Measurements from ENCODE around the gene STK10.

STK10 gene

DNA sequence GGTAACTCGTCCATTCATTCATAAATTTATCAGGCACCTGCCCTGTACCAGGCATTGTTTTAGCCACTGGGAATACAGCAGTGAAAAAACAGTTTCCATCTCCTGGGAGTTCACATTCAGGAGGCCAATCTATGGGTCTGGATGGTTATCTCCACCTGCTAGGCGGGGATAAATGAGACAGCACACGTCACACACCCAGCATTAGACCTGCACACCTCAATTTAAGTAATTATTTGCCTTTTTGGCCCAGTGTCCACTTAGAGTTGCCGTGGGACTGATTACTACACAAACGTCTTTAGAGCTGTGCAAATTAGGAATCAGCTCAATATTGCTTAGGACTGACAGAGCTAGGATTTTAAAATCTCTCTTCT is 46.1 kb downstream of the STK10 start:
- DNase-seq: no peak

DNA sequence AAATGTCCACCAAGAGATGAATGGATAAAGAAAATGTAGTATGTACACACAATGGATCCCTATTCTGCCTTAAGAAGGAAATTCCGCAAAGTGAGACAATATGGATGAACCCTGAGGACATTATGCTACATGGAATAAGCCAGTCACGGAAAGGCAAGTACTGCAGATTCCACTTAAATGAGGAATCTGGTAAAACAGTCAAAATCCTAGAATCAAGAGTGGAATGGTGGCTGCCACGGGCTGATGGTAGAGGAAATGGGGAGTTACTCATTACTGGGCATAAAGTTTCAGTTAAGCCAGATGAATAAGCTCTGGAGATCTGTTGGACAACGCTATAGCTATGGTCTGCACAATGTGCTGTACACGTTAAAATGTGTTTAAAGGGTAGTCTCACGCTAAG is 47.2 kb downstream of the STK10 start:
- no peak for DNase-seq

DNA sequence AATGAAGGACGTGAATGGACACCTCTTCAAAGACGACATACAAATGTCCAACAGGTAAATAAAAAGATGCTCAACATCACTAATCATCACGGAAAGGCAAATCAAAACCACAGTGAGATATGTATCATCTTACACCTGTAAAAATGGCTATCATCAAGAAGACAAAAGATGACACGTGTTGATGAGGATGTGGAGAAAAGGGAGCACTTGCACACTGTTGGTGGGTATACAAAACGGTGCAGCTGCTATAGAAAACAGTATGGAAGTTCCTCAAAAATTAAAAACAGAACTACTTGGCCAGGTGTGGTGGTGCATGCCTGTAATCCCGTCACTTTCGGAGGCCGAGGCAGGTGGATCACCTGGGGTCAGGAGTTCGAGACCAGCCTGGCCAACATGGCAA is 47.9 kb downstream of the STK10 start:
- DNase-seq: no peak

DNA sequence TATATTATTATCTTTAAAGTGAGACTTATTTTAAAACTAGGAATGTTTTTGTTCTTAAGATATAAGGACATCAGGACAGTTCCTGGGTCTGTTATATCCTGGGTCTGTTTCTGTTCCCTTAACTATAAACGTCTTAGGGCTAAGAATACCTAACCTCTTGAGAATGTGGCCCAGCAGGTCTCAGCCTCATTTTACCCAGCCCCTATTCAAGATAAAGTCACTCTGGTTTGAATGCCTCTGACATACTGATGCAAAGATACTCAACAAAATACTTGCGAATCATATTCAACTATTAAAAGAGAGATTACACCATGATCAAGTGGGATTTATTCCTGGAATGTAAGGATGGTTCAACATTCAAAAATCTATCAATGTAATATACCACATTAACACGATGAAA is 51.0 kb downstream of the STK10 start:
- no peak for DNase-seq

DNA sequence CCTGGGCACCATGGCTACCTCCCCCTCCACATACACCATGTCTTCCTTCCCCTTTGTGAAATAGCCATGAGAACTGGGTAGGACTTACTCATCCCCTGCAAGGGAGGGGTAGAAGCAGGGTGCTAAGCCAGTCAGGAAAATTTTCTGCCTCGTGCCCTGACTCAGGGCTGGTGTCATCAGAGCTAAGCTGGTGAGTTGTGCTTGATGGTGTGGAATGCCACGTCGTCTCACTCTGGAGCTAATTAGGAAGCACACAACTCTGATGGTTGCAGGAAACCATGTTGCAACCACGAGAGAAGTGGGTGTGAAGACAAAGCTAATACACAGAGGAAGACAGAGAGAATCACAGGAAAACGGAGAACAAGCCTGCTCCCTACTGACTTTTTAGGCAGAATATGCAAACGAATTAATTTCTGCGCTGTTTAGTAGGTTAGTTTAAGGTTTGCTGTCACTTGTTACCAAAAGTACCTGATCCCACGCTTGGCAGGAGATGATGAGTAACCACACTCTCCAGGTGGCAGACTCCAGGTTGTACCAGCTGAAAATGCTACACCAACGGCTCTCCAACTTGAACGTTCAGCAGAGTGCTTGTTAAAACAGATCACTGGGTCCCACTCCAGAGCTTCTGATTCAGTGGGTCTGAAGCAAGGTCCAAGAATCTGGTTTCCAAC is 54.5 kb downstream of the STK10 start:
- peak; percentile 75 for DNase-seq

DNA sequence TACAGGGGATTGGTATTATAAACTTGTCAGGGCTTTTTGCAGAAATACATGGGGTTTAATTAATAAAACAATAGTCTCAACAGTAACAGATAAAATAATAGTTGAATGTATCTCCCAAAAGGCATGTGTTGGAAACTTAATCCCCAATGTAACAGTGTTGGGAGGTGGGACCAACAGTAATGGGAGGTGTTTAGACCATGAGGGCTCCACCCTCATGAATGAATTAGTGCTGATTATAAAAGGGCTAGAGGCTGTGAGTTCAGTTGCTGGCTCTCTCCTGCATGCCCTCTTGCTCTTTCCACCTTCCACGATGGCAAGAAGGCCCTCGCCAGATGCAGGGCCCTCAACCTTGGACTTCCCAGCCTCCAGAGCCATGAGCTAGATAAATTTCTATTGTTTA is 56.3 kb downstream of the STK10 start:
- no peak for DNase-seq

DNA sequence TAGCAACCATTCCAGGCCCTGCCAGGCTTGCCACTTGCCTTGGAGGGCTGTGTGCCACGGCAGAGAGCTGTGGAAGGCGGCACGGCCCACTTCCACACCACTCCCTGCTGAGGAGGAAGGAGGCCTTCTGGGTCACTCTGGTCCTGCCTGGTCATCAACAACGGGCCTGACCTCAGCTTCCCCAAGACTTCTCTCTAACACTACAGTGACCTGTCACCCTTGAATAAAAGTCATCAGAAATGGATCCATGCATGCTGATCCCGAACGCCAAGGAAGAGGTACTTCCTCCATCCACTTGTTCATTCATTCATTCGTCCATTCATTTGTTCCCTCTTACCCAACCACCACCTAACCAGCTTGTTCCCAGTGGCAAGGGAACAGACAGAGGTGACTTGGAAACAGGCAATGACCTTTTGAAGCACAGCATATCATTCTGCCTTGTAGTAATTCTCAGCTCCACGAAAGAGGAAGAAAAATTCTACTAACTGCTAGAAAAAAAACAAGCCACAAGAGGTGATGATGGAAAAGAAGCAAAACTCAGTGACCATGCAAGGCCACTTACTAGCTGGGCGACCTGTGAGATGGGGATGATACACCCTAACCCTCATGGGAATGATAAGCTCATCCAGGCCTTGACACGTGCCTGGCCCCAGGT is 58.6 kb downstream of the STK10 start:
- no peak for DNase-seq

DNA sequence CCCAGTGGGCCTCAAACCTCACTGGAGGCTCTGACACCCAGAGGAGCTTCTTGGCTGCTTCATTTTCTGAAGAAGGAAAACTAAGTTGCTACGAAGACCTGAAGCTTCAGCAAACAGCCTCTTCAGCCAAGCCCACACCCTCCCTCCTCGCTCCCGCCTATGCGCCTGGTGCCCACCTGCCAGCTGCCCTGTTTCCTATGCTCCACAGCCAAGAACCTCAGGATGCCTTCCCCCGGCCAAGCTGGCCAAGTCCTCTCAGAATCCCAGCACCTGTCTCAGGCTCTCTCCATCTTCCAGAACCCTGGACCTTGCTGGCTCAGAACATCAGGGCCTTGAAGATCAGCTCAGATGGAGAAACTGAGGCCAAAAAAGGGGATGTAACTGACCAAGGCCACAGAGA is 60.4 kb downstream of the STK10 start:
- DNase-seq: no peak

DNA sequence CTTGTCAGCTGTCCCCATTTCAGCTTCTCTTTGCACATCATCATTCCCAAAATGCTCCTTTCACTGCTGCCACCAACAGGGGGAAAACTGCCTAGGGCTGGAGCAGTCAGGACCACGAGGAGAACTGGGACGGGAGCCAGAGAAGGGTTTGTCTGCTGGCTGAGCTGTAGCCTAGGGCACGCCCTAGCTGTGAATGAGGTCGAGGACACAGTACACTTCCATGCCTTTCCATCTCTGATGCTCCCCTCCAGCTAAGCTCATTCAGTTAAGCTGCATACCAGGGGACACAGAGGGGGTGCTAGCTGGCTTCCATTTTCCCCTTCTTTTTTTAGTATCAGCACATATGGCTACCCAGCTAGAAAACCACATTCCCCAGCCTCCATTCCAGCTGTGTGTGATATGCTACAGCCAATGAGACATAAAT is 64.7 kb downstream of the STK10 start:
- DNase-seq: no peak

DNA sequence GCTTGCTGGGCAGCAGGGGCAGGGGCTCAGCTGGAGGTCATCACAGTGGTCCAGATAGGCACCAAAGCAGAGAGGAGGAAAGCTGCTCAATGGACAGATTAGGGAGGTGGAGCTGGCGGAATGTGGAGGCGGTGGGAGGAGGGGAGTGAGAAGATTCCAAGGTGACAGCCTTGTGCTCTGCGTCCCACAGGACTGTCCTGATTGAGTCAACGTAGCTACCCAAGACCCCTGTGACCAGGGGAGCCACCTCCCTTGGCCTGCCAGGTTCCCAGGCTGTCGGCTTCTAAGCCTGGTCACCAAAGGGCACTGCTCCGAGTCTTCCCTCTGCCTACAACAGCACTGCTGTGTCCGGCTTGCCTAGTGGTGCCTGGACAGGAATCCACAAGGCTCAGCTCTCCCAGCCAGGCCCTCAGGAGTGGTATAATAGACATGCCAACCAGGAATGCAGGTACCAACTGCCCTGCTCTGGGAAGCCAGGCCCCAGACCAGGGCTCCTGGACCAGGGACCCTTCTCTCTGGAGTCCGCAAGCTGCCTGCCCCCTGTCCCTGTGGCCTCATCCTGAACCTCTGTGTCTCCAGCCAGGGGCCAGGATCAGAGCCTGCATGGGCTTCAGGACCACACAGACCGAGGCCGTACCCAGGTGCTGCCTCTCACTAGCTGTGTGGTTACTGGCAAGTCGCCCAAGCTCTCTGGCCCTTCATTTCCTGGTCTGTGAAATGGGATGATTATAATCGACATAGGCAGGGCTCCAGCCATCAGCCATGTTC is 67.9 kb downstream of the STK10 start:
- no peak for DNase-seq

DNA sequence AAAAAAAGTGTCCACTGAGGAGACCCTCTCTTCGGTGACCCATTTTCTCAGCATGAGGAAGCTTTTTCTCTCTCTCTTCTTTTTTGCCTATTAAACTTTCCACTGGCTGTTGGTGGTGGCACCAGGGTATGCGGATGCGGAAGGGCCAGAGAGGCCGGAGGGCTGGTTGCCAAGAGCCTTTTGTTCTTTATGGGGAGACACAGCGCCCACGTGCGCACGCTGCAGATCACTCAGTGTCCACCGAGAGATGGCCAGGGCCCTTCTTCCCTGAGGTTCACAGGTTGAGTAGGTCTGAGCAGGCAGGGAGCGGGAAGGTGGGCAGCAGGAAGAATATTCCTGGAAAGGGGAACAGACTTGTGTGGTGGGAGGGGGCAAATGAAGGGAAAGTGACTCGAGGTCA is 69.1 kb downstream of the STK10 start:
- no peak for DNase-seq

DNA sequence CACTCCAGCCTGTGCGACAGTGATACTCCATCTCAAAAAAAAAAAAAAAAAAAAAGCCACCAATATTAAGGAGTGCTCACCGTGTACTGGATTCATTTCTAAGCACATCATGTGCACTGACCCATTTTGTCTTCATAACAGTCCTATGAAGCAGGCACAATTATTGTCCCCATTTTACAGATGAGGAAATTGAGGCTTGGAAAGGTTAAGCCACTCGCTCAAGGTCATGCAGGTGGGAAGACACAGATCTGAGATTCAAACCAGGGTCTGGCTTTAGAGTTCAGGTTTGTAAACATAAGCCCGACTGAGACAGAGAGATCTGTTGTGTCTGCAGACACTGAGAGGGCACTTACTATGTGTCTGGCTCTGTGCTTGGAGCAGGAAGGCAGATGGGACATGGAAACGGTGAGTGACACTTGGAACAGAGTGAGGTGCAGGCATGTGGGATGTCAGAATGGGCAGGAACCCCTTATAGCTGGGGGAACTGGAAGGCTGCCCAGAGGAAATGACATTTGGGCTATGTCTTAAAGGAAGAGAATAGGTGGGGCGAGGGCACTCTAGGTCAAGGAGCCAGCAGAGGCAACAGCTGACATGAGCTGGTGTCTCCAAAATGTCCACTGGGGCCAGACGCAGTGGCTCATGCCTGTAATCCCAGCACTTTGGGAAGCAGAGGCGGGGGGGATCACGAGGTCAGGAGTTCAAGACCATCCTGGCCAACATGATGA is 69.9 kb downstream of the STK10 start:
- DNase-seq: no peak

DNA sequence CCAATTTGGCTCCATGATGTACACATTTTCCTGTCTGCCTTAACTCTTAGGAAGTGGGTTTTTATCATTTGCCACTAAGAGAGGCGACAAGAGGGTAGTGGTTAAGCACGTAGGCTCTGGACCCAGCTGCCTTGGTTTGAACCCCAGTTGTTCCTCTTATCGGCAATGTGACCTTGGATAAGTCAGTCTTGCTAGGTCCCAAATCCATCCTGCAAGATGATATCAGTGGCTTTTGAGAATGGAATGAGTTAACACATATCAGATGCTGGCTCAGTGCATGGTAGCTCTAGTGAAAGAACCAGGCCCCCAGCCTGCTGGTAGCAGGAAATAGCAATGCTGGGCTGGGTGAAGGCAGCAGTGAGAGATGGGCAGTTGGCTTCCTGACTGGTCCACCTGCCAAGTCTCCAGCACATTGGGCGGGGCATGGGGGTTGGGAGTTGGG is 72.5 kb downstream of the STK10 start:
- DNase-seq: no peak

DNA sequence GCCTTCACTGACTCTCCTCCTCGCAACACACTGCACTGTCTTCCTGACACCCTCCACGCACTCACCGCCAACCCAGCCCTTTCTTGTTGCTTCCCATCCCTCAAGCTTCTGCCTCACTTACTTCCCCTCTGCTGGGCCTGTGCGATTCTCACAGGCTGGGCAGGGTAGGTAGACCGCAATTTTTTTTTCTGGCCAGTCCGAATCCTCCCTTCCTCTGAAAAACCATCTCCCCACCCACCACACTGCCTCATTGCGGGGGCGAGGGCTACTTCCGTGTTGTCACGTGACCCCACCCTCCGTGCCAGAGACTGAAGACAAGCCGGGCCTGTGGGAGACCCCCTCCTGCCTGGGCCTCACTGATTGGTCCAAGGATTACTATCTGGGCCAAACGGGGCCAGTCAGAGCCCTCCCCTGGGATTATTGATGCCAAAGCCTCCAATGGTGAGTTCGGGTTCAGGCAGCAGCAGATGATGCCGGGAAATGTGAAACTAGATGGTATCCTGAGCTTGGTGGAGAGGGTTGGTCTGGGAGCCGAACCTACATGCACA is 73.1 kb downstream of the STK10 start:
- peak; percentile 90 for DNase-seq

DNA sequence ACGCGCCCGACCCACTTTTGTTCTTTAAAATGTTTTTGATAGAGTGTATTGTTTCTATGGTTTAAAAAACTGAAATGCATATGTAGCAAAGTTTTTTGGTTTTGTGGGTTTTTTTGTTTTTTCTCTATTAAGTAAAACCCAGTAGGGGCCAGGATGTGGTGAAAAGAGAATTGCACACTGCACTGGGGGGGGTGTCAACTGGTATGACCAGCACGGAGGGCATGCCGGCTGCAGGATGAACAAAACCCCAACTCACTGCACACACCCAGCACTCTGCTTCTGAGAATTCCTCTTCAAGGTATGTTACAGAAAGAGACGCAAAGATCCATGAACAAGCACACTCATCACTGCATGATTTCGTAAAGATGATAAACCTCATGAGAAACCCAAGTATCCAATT is 75.0 kb downstream of the STK10 start:
- peak; percentile 81 for DNase-seq

DNA sequence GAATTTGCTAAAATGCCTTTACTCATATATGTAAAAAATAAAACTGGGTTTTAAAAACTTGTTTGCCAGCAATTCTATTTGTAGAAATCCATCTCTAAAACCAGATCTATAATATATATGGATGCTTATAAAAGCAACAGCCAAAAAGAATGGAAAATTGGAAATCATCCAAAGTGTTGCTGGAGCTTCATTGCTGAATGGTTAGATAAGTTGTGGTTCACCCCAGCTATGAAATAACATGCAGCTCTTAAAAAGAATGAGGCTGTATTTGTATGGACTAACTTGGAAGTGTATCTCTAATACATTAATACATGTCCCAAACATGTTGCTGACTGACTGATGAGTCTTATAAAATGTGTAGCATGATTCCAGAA is 76.2 kb downstream of the STK10 start:
- no peak for DNase-seq

DNA sequence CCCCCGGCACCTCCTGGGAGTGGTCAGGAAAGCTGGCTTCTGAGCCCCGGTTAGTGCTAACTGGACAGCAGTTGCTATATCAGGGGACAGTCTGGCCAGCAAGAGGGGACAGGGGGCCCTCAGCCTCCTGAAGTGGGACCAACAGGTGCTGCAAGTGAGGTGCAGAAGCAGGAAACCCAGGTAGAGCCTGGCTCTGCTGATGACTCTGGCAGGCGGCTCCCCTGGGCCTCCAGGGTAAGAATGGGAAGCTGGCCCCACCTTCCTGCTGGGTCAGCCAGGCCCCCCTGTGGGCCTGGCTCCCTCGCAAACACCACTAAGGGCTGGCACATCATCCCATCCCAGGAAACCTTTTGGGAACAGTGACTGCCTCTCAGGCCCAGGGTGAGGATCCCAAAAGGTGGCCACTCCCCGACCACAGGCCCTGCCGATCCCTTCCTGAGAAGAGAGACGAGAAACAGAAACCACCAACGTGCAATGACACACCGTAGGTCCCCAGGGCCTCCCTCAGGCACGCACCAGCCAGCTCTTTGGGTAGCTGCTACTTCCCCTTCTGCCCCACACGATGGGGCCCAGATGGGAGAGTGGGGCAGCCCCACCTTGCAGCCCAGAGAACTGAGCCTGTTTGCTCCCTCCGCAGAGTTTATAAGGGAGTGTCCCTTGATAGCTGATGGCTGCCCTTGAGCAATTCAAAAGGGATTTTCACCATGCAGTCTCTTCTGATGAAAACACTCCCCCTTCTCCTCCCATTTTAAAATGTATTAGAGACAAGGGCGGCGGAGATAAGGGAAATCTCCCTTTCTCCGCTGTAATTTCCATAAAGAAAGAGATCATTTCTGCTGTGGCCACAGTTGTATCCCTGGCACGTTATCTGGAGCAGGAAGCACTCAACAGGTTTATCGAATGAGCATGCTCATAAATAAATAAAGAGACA is 76.8 kb downstream of the STK10 start:
- DNase-seq: peak; percentile 93

DNA sequence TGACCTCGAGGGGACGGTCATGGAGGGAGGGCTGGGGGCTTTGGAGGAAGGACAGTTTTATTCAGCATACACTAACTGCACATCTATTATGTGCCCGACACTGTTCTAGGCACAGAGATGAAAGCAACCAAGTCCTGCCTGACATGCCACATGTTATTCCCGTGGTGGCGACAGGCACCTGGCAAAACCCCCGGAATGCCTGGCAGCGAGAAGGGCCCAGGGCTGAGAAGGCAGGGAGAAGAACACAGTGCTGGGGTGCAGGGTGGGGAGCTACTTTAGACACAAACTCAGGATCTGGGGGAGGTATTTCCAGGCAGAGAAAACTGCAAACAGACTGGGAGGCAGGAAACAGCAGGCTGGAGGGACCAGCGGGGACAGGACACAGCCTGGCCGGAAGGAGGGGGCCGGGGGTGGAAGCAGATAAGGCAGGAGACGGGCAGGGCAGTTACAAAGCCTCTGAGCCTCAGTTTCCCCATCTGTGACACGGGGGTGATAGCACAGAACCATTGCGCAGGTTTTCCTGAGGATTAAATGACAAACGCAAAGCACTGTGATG is 77.7 kb downstream of the STK10 start:
- no peak for DNase-seq

DNA sequence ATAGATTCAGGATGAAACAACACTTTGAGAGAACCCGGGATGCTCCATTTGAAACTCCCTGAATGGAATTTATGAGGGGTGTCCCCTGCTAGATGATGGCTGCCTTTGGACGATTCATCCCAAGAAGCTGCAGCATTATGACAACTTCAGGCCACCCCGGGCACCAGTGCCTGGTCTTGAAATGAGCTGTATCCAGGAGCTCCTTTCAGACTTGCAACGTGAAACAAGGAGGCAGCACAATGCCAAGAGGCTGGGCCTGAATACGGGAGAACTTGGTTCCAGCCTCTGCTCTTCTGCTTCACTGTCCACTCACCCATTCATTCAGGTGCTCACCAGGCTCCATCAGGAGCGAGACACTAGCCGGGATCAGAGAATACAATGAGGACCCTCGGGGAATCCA is 78.3 kb downstream of the STK10 start:
- DNase-seq: peak; percentile 40

DNA sequence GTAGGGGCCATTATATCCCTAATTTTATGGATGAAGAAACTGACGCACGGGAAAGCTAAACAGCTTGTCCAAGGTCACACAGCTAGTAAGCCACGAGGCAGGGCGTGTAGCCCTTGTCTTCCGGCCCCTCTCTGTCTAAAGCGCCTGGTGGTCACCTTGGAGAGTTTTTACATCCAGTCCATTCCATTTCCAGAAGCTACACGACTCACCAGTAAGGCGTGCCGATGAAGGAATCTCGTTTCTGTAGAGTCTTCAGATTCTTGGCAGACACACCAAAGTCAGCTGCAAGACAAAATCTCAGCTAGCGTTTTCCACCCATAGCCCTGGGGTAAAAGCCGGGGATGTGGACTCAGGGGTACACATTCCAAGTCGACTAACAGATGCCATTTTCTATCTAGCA is 80.5 kb downstream of the STK10 start:
- no peak for DNase-seq

DNA sequence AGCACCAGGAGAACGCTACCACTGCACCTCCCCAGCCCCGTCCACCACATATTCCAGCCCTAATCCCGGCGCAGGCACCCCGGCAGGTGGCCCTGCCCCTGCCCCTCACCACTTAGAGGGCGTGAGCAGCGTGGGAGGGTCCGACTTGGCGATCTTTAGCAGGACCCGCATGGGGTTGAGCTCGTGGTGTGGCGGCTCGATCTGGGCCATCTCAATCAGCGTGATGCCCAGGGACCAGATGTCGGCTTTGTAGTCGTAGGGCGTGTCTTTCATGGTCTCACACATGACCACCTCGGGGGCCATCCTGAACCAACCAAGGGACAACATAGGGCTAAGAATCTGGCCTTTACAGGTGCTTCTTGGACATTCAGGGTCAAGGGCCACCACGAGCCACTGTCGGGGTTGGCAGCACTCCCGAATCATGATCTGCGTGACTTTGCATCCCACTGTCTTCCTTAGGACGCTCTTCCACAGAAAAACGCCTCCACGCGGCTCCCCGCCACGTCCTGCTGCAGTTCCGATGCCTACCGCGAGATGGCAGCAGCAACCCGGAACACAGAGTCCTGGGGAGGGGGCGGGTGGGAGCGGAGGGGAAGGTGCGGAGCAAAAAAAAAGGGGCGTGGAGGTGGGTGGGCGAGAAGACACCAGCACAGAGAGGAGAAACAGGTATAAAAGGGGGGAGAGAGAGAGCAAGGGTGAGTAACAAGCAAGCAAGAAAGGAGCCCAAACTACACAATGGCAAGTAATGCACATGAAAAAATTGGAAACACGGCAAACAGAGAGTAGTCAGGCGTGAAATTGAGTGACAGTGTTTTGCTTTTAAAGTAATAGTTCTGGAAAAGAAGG is 81.3 kb downstream of the STK10 start:
- peak; percentile 73 for DNase-seq

Data from activated CD4-positive, alpha-beta T cell treated with anti-CD3 and anti-CD28 coated beads for 48 hours (primary cell).